Fibroblast of the aortic adventitia (primary cell): ENCODE data around the gene ADARB2. TPM values are rescaled to one million over a fixed set of nuclear protein-coding genes. Genes with fewer than 3 reads are reported as not detected.

Source experiments
- DNase-seq: peaks from one replicate; pipeline ENCODE4 v3.0.0-alpha.2; 2010; ENCODE audit warnings: low read depth
- H3K4me3 ChIP-seq: 2 replicates; pipeline ENCODE4 v1.5.1; 2011; ENCODE audit warnings: low read depth, mild to moderate bottlenecking, control low read depth, low read length, moderate library complexity
- CTCF ChIP-seq: IDR thresholded peaks from 2 replicates; pipeline ENCODE4 v1.5.1; 2011; ENCODE audit warnings: mild to moderate bottlenecking, low read length, control low read depth, inconsistent platforms; ENCODE audit not compliant: insufficient read depth
- total RNA-seq: library from RNA; depleted of rRNA; stranded (reverse); fragments of >200 nt; gene quantifications from 2 replicates; pipeline ENCODE4 v1.2.3, GENCODE V29; 2012; ENCODE audit warnings: low replicate concordance

Gene ADARB2
- total RNA-seq, 1 donor, result not detected

GRCh38 chr10:1203704-1204103 is 533.6 kb downstream of the ADARB2 start:
- no peak for DNase-seq
- TF ChIP-seq CTCF, result no peak
- no peak overlapping the region for H3K4me3 ChIP-seq

GRCh38 chr10:1203216-1203615 is 534.1 kb downstream of the ADARB2 start:
- no peak overlapping the region for H3K4me3 ChIP-seq
- no peak for DNase-seq
- TF ChIP-seq CTCF, result no peak

- H3K4me3 ChIP-seq, result no peak overlapping the region
- no peak for DNase-seq
- no peak for TF ChIP-seq CTCF
These were observed 535.0 kb downstream of the ADARB2 start for GRCh38 chr10:1202343-1202742.

- TF ChIP-seq CTCF, result no peak
These were observed 536.2 kb downstream of the ADARB2 start for GRCh38 chr10:1200866-1201807.

GRCh38 chr10:1199897-1200721 is 537.2 kb downstream of the ADARB2 start:
- H3K4me3 ChIP-seq, result no peak overlapping the region
- DNase-seq, result no peak
- TF ChIP-seq CTCF, result no peak

More at GRCh38 chr10:1200866-1201807, 536.2 kb downstream of the ADARB2 start:
- no peak for DNase-seq
- no peak overlapping the region for H3K4me3 ChIP-seq

GRCh38 chr10:1199345-1199673 is 538.0 kb downstream of the ADARB2 start:
- TF ChIP-seq CTCF, result no peak
- DNase-seq, result no peak
- no peak overlapping the region for H3K4me3 ChIP-seq
